DND-41 (cell line): ENCODE results near the gene SETD6.

Source experiments
- CTCF ChIP-seq: IDR thresholded peaks from 2 replicates; pipeline ENCODE4 v1.5.1; 2012; ENCODE audit warnings: borderline replicate concordance, low read length, moderate library complexity, mild to moderate bottlenecking; ENCODE audit not compliant: poor library complexity, severe bottlenecking; ENCODE audit errors: extremely low read depth
- EZH2 ChIP-seq: IDR thresholded peaks from 3 replicates; pipeline ENCODE4 v1.6.1; 2012; ENCODE audit warnings: borderline replicate concordance, low read depth, mild to moderate bottlenecking, moderate library complexity, low read length, inconsistent platforms; ENCODE audit not compliant: severe bottlenecking

- TF ChIP-seq EZH2 (no peak), CTCF (no peak)
Measured at GRCh38 chr16:58536278-58536677, 21.0 kb downstream of the SETD6 start.
